ENCODE results near the gene CENPO.

Gene CENPO

GRCh38 chr2:24836206-24836605 is 43.0 kb downstream of the CENPO start:
- DNase-seq (ENCODE audit: low read depth in 4 of 4, low spot score in 1 of 4): no peak

GRCh38 chr2:24836706-24837105 is 43.5 kb downstream of the CENPO start:
- DNase-seq (ENCODE audit: low read depth in 4 of 4, low spot score in 1 of 4): no peak

- DNase-seq (ENCODE audit: low read depth in 4 of 4, low spot score in 1 of 4): no peak
These were observed 44.8 kb downstream of the CENPO start for GRCh38 chr2:24837996-24838513.

- no peak for DNase-seq (ENCODE audit: low read depth in 4 of 4, low spot score in 1 of 4)
These were observed 45.3 kb downstream of the CENPO start for GRCh38 chr2:24838541-24838940.

- DNase-seq (ENCODE audit: low read depth in 4 of 4, low spot score in 1 of 4): no peak
These were observed 46.5 kb downstream of the CENPO start for GRCh38 chr2:24839729-24840128.

- no peak for DNase-seq (ENCODE audit: low read depth in 4 of 4, low spot score in 1 of 4)
These were observed 47.1 kb downstream of the CENPO start for GRCh38 chr2:24840164-24840869.

GRCh38 chr2:24840962-24841945 is 48.0 kb downstream of the CENPO start:
- DNase-seq (ENCODE audit: low read depth in 4 of 4, low spot score in 1 of 4): no peak

- DNase-seq (ENCODE audit: low read depth in 4 of 4, low spot score in 1 of 4): no peak
These were observed 49.1 kb downstream of the CENPO start for GRCh38 chr2:24842081-24843050.

GRCh38 chr2:24843330-24843860 is 50.2 kb downstream of the CENPO start:
- no peak for DNase-seq (ENCODE audit: low read depth in 4 of 4, low spot score in 1 of 4)

- DNase-seq (ENCODE audit: low read depth in 4 of 4, low spot score in 1 of 4): no peak
These were observed 50.9 kb downstream of the CENPO start for GRCh38 chr2:24844023-24844685.

GRCh38 chr2:24845691-24846090 is 52.5 kb downstream of the CENPO start:
- DNase-seq (ENCODE audit: low read depth in 4 of 4, low spot score in 1 of 4): no peak

- DNase-seq (ENCODE audit: low read depth in 4 of 4, low spot score in 1 of 4): no peak
These were observed 57.7 kb downstream of the CENPO start for GRCh38 chr2:24850944-24851343.

GRCh38 chr2:24852026-24852425 is 58.8 kb downstream of the CENPO start:
- DNase-seq (ENCODE audit: low read depth in 4 of 4, low spot score in 1 of 4): no peak

GRCh38 chr2:24852431-24853020 is 59.3 kb downstream of the CENPO start:
- DNase-seq (ENCODE audit: low read depth in 4 of 4, low spot score in 1 of 4): no peak

- no peak for DNase-seq (ENCODE audit: low read depth in 4 of 4, low spot score in 1 of 4)
These were observed 59.8 kb downstream of the CENPO start for GRCh38 chr2:24853046-24853445.

GRCh38 chr2:24853996-24854395 is 60.8 kb downstream of the CENPO start:
- DNase-seq (ENCODE audit: low read depth in 4 of 4, low spot score in 1 of 4): no peak

GRCh38 chr2:24855022-24855622 is 61.9 kb downstream of the CENPO start:
- DNase-seq (ENCODE audit: low read depth in 4 of 4, low spot score in 1 of 4): no peak

GRCh38 chr2:24855726-24856125 is 62.5 kb downstream of the CENPO start:
- no peak for DNase-seq (ENCODE audit: low read depth in 4 of 4, low spot score in 1 of 4)

- DNase-seq (ENCODE audit: low read depth in 4 of 4, low spot score in 1 of 4): no peak
These were observed 63.6 kb downstream of the CENPO start for GRCh38 chr2:24856791-24857211.

Data from stimulated activated CD4-positive, alpha-beta T cell treated with anti-CD3 and anti-CD28 coated beads, Interleukin-1b, Interleukin-23, amount 100 ng/mL, for 24 hours (primary cell).